GM21515 (cell line): ENCODE data around the gene GABARAP.
"Not testable (repeated sequence)": the region's sequence is repeated elsewhere in the genome, so short reads cannot be mapped to it uniquely, and the experiment has no call there.

Experiments used
- ATAC-seq: cut with Tn5 transposase; IDR thresholded peaks from one replicate; pipeline ENCODE4 v1.9.1; 2021; ENCODE audit not compliant: unreplicated experiment

Gene GABARAP

GRCh38 chr17:7261379-7262191 lies 19.3 kb upstream of the GABARAP start:
- no peak for ATAC-seq

GRCh38 chr17:7260651-7261378 lies 18.6 kb upstream of the GABARAP start:
- no peak for ATAC-seq

GRCh38 chr17:7260151-7260550 lies 17.9 kb upstream of the GABARAP start:
- ATAC-seq = no peak

- ATAC-seq = no peak
Measured at GRCh38 chr17:7259555-7259889, 17.3 kb upstream of the GABARAP start.

GRCh38 chr17:7258731-7259554 lies 16.7 kb upstream of the GABARAP start:
- no peak for ATAC-seq

- ATAC-seq = no peak
Measured at GRCh38 chr17:7256766-7257456, 14.7 kb upstream of the GABARAP start.

- no peak for ATAC-seq
Measured at GRCh38 chr17:7254511-7254910, 12.3 kb upstream of the GABARAP start.

- ATAC-seq = no peak
Measured at GRCh38 chr17:7253082-7253481, 10.8 kb upstream of the GABARAP start.

- peak; percentile 46 for ATAC-seq
Measured at GRCh38 chr17:7252176-7253043, 10.2 kb upstream of the GABARAP start, which contains the start of gene ELP5. Gene ELP5, plus strand, starts transcription at chr17:7252215. Its CDS starts 336 bp downstream, at chr17:7252551.

- ATAC-seq = peak; percentile 78
Measured at GRCh38 chr17:7251661-7252175, 9.5 kb upstream of the GABARAP start, which contains the start of gene CTDNEP1. Gene CTDNEP1, minus strand, starts transcription at chr17:7251734. Its CDS starts 438 bp downstream, at chr17:7251296.

GRCh38 chr17:7250695-7251627 lies 8.7 kb upstream of the GABARAP start:
- no peak for ATAC-seq

- ATAC-seq = no peak
Measured at GRCh38 chr17:7249830-7250229, 7.6 kb upstream of the GABARAP start.

- no peak for ATAC-seq
Measured at GRCh38 chr17:7249214-7249613, 7.0 kb upstream of the GABARAP start.

GRCh38 chr17:7248796-7249195 lies 6.5 kb upstream of the GABARAP start:
- ATAC-seq = no peak

GRCh38 chr17:7246779-7247178 lies 4.5 kb upstream of the GABARAP start:
- no peak for ATAC-seq

GRCh38 chr17:7243838-7244237 lies 1.6 kb upstream of the GABARAP start:
- ATAC-seq = not testable (repeated sequence)

- ATAC-seq = no peak
Measured at GRCh38 chr17:7243453-7243729, 1.1 kb upstream of the GABARAP start.

GRCh38 chr17:7242717-7243452 lies 636 bp upstream of the GABARAP start:
- peak; percentile 39 for ATAC-seq
